Choroid plexus epithelial cell (primary cell): ENCODE results near the gene TMEM86A.
A peak's percentile ranks its signal among the peaks of the same experiment; 100 is the strongest.

ENCODE experiments used
- DNase-seq: peaks from one replicate; pipeline ENCODE4 v3.0.0-alpha.2; 2010; ENCODE audit warnings: low read depth
- H3K4me3 ChIP-seq: 2 replicates; pipeline ENCODE4 v1.5.1; 2011; ENCODE audit warnings: low read depth, mild to moderate bottlenecking, control low read depth, low read length, moderate library complexity
- CTCF ChIP-seq: conservative IDR thresholded peaks from 2 replicates; pipeline ENCODE4 v1.5.1; 2011; ENCODE audit warnings: low read depth, mild to moderate bottlenecking, control low read depth, inconsistent platforms, low read length, moderate library complexity

The TMEM86A gene

GRCh38 chr11:18701614-18702216 lies 3.1 kb downstream of the TMEM86A start:
- no peak for TF ChIP-seq CTCF
- DNase-seq = no peak
- H3K4me3 ChIP-seq = no peak overlapping the region

- TF ChIP-seq CTCF = no peak
- DNase-seq = no peak
- no peak overlapping the region for H3K4me3 ChIP-seq
These were observed 4.6 kb downstream of the TMEM86A start for GRCh38 chr11:18703001-18703763.

- TF ChIP-seq CTCF = no peak
- no peak for DNase-seq
- H3K4me3 ChIP-seq = no peak overlapping the region
These were observed 5.6 kb downstream of the TMEM86A start for GRCh38 chr11:18704045-18704645.

GRCh38 chr11:18704698-18705097 lies 6.1 kb downstream of the TMEM86A start:
- H3K4me3 ChIP-seq = no peak overlapping the region
- TF ChIP-seq CTCF = no peak
- DNase-seq = peak; percentile 10

GRCh38 chr11:18705651-18706281 lies 7.2 kb downstream of the TMEM86A start:
- peak overlapping the region; percentile 55 for H3K4me3 ChIP-seq
- peak; percentile 9 for DNase-seq
- TF ChIP-seq CTCF = no peak

GRCh38 chr11:18706330-18707243 lies 8.0 kb downstream of the TMEM86A start:
- DNase-seq = peak; percentile 47
- peak overlapping the region; percentile 55 for H3K4me3 ChIP-seq
- no peak for TF ChIP-seq CTCF
